HG03280 (cell line): ENCODE data around the gene ALAS1.

ENCODE experiments used
- ATAC-seq: cut with Tn5 transposase; IDR thresholded peaks from one replicate; pipeline ENCODE4 v1.9.1; 2021; ENCODE audit warnings: mild to moderate bottlenecking, moderate library complexity; ENCODE audit not compliant: unreplicated experiment

Gene ALAS1

GRCh38 chr3:52220380-52221026 is 22.5 kb downstream of the ALAS1 start:
- no peak for ATAC-seq

GRCh38 chr3:52221141-52221562 is 23.2 kb downstream of the ALAS1 start:
- ATAC-seq = no peak

- ATAC-seq = no peak
These were observed 23.8 kb downstream of the ALAS1 start for GRCh38 chr3:52221563-52222318.

- no peak for ATAC-seq
These were observed 24.6 kb downstream of the ALAS1 start for GRCh38 chr3:52222319-52223221.

- no peak for ATAC-seq
These were observed 25.8 kb downstream of the ALAS1 start for GRCh38 chr3:52223449-52224408.

GRCh38 chr3:52225452-52226228 is 27.7 kb downstream of the ALAS1 start, which contains the start of gene TLR9:
Gene TLR9, minus strand, starts transcription at chr3:52225645. Its CDS starts 116 bp downstream, at chr3:52225529.
- ATAC-seq = peak; percentile 67

GRCh38 chr3:52226229-52226817 is 28.4 kb downstream of the ALAS1 start:
- ATAC-seq = no peak

- ATAC-seq = no peak
These were observed 29.2 kb downstream of the ALAS1 start for GRCh38 chr3:52227117-52227516.

GRCh38 chr3:52227766-52228165 is 29.8 kb downstream of the ALAS1 start:
- ATAC-seq = no peak

GRCh38 chr3:52228266-52228665 is 30.3 kb downstream of the ALAS1 start:
- ATAC-seq = no peak

- no peak for ATAC-seq
These were observed 30.9 kb downstream of the ALAS1 start for GRCh38 chr3:52228751-52229291.

- ATAC-seq = no peak
These were observed 31.7 kb downstream of the ALAS1 start for GRCh38 chr3:52229656-52230055.

GRCh38 chr3:52230461-52230860 is 32.5 kb downstream of the ALAS1 start:
- ATAC-seq = no peak

- ATAC-seq = no peak
These were observed 33.0 kb downstream of the ALAS1 start for GRCh38 chr3:52230889-52231499.

GRCh38 chr3:52231502-52232278 is 33.7 kb downstream of the ALAS1 start:
- peak; percentile 66 for ATAC-seq

- ATAC-seq = no peak
These were observed 34.5 kb downstream of the ALAS1 start for GRCh38 chr3:52232279-52233107.
